Measurements from ENCODE around the gene SMPX.
"Not testable (repeated sequence)": the region's sequence is repeated elsewhere in the genome, so short reads cannot be mapped to it uniquely, and the experiment has no call there.

The SMPX gene

GRCh38 chrX:21778236-21778635 is 20.3 kb upstream of the SMPX start:
- TF ChIP-seq ZC3H10 (CRISPR knock-in tag; IDR thresholded peaks at IDR 0.05) (no peak), TCF4 (CRISPR knock-in tag; IDR thresholded peaks at IDR 0.05; ENCODE audit: borderline replicate concordance) (no peak), BACH2 (CRISPR knock-in tag; IDR thresholded peaks at IDR 0.05; ENCODE audit: borderline replicate concordance) (no peak), ZNF8 (CRISPR knock-in tag; IDR thresholded peaks at IDR 0.05) (no peak), ESRRG (CRISPR knock-in tag; IDR thresholded peaks at IDR 0.05) (no peak), ZFP3 (CRISPR knock-in tag; IDR thresholded peaks at IDR 0.05) (no peak), PATZ1 (CRISPR knock-in tag; IDR thresholded peaks at IDR 0.05; ENCODE audit: borderline replicate concordance) (no peak)
- TF ChIP-seq, protein P1, sequence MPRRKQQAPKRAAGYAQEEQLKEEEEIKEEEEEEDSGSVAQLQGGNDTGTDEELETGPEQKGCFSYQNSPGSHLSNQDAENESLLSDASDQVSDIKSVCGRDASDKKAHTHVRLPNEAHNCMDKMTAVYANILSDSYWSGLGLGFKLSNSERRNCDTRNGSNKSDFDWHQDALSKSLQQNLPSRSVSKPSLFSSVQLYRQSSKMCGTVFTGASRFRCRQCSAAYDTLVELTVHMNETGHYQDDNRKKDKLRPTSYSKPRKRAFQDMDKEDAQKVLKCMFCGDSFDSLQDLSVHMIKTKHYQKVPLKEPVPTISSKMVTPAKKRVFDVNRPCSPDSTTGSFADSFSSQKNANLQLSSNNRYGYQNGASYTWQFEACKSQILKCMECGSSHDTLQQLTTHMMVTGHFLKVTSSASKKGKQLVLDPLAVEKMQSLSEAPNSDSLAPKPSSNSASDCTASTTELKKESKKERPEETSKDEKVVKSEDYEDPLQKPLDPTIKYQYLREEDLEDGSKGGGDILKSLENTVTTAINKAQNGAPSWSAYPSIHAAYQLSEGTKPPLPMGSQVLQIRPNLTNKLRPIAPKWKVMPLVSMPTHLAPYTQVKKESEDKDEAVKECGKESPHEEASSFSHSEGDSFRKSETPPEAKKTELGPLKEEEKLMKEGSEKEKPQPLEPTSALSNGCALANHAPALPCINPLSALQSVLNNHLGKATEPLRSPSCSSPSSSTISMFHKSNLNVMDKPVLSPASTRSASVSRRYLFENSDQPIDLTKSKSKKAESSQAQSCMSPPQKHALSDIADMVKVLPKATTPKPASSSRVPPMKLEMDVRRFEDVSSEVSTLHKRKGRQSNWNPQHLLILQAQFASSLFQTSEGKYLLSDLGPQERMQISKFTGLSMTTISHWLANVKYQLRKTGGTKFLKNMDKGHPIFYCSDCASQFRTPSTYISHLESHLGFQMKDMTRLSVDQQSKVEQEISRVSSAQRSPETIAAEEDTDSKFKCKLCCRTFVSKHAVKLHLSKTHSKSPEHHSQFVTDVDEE (CRISPR knock-in tag; IDR thresholded peaks at IDR 0.05), result no peak
- no peak for ATAC-seq

GRCh38 chrX:21775128-21775527 is 17.2 kb upstream of the SMPX start:
- ATAC-seq, result not testable (repeated sequence)

DNA sequence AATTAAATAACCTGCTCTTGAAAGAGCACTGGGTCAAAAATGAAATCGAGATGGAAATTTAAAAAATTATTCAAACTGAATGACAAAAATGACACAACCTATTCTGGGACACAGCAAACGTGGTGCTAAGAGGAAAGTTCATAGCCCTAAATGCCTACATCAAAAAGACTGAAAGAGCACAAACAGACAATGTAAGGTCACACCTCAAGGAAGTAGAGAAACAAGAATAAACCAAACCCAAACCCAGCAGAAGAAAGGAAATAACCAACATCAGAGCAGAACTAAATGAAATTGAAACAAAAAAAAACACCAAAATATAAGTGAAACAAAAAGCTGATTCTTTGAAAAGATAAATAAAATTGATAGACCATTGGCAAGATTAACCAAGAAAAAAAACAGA is 15.1 kb upstream of the SMPX start:
- ATAC-seq, result not testable (repeated sequence)

DNA sequence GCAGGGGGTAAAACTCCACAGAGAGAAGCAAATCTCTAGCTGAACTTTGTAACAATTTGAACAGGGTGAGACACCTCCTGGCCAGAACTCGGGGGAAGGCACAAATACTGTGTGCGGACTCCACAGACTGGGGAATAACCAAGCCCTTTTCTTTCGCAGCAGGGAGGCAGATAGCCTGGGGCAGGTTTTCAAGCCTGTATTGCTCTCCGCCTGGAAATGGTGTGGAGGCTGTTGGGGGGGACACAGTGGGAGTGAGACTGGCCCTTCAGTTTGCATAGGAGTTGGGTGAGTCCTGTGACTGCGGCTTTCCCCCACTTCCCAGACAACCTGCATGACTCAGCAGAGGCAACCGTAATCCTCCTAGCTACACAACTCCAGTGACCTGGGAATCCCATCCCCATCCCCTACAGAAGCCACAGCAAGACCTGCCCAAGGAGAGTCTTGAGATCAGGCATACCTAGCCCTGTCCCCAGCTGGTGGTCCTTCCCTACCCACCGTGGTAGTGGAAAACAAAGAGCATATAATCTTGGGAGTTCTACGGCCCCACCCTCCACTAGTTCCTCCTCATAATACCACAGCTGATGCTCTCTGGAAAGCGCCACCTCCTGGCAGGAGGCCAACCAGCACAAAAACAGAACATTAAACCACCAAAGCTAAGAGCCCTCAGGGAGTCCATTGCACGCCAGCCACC is 12.9 kb upstream of the SMPX start:
- TF ChIP-seq ZFP3 (CRISPR knock-in tag; IDR thresholded peaks at IDR 0.05) (0 out of 2 replicates have a peak, but pooled peaks have one; percentile 42), PATZ1 (CRISPR knock-in tag; IDR thresholded peaks at IDR 0.05; ENCODE audit: borderline replicate concordance) (no peak), RARB (CRISPR knock-in tag; IDR thresholded peaks at IDR 0.05) (no peak), GLIS3 (CRISPR knock-in tag; IDR thresholded peaks at IDR 0.05) (no peak), ZNF70 (CRISPR knock-in tag; IDR thresholded peaks at IDR 0.05) (no peak)
- no peak for ATAC-seq

DNA sequence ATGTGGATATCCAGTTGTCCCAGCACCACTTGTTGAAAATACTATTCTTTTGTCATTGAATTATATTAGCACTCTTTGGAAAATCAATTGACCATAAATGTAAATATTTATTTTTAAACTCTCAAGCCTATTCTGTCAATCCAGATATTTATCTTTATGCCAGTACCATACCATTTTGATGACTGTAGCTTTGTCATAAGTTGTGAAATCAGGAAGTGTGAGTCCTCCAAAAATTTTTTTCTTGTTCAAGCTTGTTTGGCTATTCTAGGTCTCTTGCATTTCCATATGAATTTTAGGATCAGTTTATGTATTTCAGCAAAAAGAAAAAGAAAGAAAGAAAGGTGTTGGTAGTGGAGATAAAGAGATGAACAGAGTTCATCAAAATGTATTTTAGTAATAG is 8.2 kb upstream of the SMPX start:
- TF ChIP-seq SNAI2 (CRISPR knock-in tag; IDR thresholded peaks at IDR 0.05) (no peak), OSR1 (CRISPR knock-in tag; IDR thresholded peaks at IDR 0.05) (no peak), TCF4 (CRISPR knock-in tag; IDR thresholded peaks at IDR 0.05; ENCODE audit: borderline replicate concordance) (no peak), CSRNP3 (CRISPR knock-in tag; IDR thresholded peaks at IDR 0.05) (no peak), BACH2 (CRISPR knock-in tag; IDR thresholded peaks at IDR 0.05; ENCODE audit: borderline replicate concordance) (no peak), ISL1 (CRISPR knock-in tag; IDR thresholded peaks at IDR 0.05) (no peak), ZC3H10 (CRISPR knock-in tag; IDR thresholded peaks at IDR 0.05) (no peak), RARB (CRISPR knock-in tag; IDR thresholded peaks at IDR 0.05) (no peak), POU6F1 (CRISPR knock-in tag; IDR thresholded peaks at IDR 0.05; ENCODE audit: borderline replicate concordance, low read depth) (no peak), GLIS3 (CRISPR knock-in tag; IDR thresholded peaks at IDR 0.05) (no peak), ZFP3 (CRISPR knock-in tag; IDR thresholded peaks at IDR 0.05) (no peak), ZNF565 (CRISPR knock-in tag; conservative IDR thresholded peaks at IDR 0.05; ENCODE audit: low read depth) (no peak), ESRRG (CRISPR knock-in tag; IDR thresholded peaks at IDR 0.05) (no peak), ZNF70 (CRISPR knock-in tag; IDR thresholded peaks at IDR 0.05) (no peak), ARNTL (CRISPR knock-in tag; IDR thresholded peaks at IDR 0.05; ENCODE audit: borderline replicate concordance, low read depth) (no peak)
- ATAC-seq, result no peak
